ENCODE measurements around the gene MOSPD3.

- TF ChIP-seq CTCF (conservative IDR thresholded peaks at IDR 0.05 in 1 of 2, IDR thresholded peaks at IDR 0.05 in 1 of 2; ENCODE audit: extremely low read depth in 1 of 2, insufficient read depth in 1 of 2, low read depth in 1 of 2, low read length in 2 of 2) = peak; percentile 95 to 97
- TF ChIP-seq EZH2 (IDR thresholded peaks at IDR 0.05; ENCODE audit: borderline replicate concordance, low read length) = no peak
Observed at GRCh38 chr7:100563809-100564400, 48.4 kb upstream of the MOSPD3 start.
